Measurements from ENCODE around the gene OVCA2.

DNA sequence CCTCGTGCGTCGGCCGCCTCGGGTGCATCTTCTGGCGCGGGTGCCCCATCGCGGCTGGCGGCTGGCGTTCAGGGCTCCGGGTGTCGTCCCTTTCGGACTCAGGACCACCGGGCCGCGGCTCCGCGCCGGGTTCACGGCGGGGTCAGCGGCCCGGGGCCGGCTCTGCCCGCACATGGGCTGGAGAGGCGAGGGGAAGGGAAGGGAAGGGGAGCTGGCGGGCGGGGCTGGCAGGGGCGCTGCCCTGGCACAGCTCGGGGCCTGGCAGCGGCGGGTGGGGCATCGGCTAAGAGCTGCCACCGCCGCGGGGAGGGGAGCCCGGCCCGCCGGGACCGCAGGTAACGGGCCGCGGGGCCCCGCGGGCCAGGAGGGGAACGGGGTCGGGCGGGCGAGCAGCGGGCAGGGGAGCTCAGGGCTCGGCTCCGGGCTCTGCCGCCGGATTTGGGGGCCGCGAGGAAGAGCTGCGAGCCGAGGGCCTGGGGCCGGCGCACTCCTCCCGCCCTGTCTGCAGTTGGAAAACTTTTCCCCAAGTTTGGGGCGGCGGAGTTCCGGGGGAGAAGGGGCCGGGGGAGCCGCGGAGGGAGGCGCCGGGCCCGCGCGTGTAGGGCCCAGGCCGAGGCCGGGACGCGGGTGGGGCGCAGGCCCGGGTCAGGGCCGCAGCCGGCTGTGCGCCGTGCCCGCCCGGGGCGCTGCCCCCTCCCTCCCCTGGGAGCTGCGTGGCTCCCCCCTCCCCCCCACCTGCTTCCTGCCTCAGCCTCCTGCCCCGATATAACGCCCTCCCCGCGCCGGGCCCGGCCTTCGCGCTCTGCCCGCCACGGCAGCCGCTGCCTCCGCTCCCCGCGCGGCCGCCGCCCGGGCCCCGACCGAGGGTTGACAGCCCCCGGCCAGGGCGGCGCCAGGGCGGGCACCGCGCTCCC is 13.7 kb downstream of the OVCA2 start:
- TF ChIP-seq, protein P1, sequence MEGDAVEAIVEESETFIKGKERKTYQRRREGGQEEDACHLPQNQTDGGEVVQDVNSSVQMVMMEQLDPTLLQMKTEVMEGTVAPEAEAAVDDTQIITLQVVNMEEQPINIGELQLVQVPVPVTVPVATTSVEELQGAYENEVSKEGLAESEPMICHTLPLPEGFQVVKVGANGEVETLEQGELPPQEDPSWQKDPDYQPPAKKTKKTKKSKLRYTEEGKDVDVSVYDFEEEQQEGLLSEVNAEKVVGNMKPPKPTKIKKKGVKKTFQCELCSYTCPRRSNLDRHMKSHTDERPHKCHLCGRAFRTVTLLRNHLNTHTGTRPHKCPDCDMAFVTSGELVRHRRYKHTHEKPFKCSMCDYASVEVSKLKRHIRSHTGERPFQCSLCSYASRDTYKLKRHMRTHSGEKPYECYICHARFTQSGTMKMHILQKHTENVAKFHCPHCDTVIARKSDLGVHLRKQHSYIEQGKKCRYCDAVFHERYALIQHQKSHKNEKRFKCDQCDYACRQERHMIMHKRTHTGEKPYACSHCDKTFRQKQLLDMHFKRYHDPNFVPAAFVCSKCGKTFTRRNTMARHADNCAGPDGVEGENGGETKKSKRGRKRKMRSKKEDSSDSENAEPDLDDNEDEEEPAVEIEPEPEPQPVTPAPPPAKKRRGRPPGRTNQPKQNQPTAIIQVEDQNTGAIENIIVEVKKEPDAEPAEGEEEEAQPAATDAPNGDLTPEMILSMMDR (IDR thresholded peaks at IDR 0.05): no peak
- TF ChIP-seq POLR2A (IDR thresholded peaks at IDR 0.05): no peak

Measured in adrenal gland (tissue), 5 donors.